SK-N-SH (cell line): ENCODE results near the gene EAF2.

Experiments
- CHD2 ChIP-seq: fragments of 150-350 bp; IDR thresholded peaks from 2 replicates; pipeline ENCODE4 v1.6.1; 2018; ENCODE audit warnings: low read length; ENCODE audit not compliant: partially characterized antibody
- CTCF ChIP-seq: fragments of 200-600 bp; sonication (generic); IDR thresholded peaks from 2 replicates; pipeline ENCODE4 v1.6.1; 2017; ENCODE audit warnings: antibody characterized with exemption, mild to moderate bottlenecking, moderate library complexity
- EP300 ChIP-seq, 2 experiments: IDR thresholded peaks; 2 replicates each; pipeline versions ENCODE4 v1.4.0 to v1.6.1; 2012; ENCODE audit warnings: borderline replicate concordance in 1 of 2, low read depth in 1 of 2, low read length in 1 of 2
- EZH2phosphoT487 ChIP-seq: fragments of 200-600 bp; sonication (generic); IDR thresholded peaks from 2 replicates; pipeline ENCODE4 v1.6.1; 2017; ENCODE audit warnings: low read depth, mixed run types, mild to moderate bottlenecking, antibody characterized with exemption, moderate library complexity, borderline replicate concordance
- NFIC ChIP-seq: IDR thresholded peaks from 2 replicates; pipeline ENCODE4 v1.4.0; 2012; ENCODE audit warnings: borderline replicate concordance
- RAD21 ChIP-seq: IDR thresholded peaks from 2 replicates; pipeline ENCODE4 v1.6.1; 2012; ENCODE audit warnings: mild to moderate bottlenecking, low read length
- YY1 ChIP-seq: IDR thresholded peaks from 2 replicates; pipeline ENCODE4 v1.4.0; 2012; ENCODE audit warnings: low read depth, mild to moderate bottlenecking

GRCh38 chr3:121834671-121835464 is at the start of gene EAF2, which contains the start of gene IQCB1:
- TF ChIP-seq CTCF = no peak; the same call in 1 of the 2 replicates
- TF ChIP-seq CHD2 = peak; percentile 51
- no peak for TF ChIP-seq NFIC
- no peak for TF ChIP-seq RAD21
- no peak for TF ChIP-seq YY1
- TF ChIP-seq EZH2phosphoT487 = no peak
- TF ChIP-seq EP300 (IDR thresholded peaks at IDR 0.05; ENCODE audit: borderline replicate concordance in 1 of 2, low read depth in 1 of 2, low read length in 1 of 2) = no peak
